MM.1S (cell line): Measurements from ENCODE around the gene ARAP3.

Experiments
- EZH2 ChIP-seq: fragments of 300-600 bp; sonication (generic); optimal IDR thresholded peaks from 2 replicates; pipeline ENCODE3; 2017; ENCODE audit warnings: low read depth, mild to moderate bottlenecking, antibody characterized with exemption, low read length, mixed read lengths
- EZH2phosphoT487 ChIP-seq: fragments of 300-600 bp; sonication (generic); IDR thresholded peaks from 2 replicates; pipeline ENCODE4 v1.6.1; 2018; ENCODE audit warnings: antibody characterized with exemption, low read length
- TF ChIP-seq, protein P1 (sequence below): fragments of 300-600 bp; sonication (generic); IDR thresholded peaks from 2 replicates; pipeline ENCODE4 v1.5.1; 2016; ENCODE audit warnings: antibody characterized with exemption, low read length, mixed read lengths

- TF ChIP-seq, protein P1, sequence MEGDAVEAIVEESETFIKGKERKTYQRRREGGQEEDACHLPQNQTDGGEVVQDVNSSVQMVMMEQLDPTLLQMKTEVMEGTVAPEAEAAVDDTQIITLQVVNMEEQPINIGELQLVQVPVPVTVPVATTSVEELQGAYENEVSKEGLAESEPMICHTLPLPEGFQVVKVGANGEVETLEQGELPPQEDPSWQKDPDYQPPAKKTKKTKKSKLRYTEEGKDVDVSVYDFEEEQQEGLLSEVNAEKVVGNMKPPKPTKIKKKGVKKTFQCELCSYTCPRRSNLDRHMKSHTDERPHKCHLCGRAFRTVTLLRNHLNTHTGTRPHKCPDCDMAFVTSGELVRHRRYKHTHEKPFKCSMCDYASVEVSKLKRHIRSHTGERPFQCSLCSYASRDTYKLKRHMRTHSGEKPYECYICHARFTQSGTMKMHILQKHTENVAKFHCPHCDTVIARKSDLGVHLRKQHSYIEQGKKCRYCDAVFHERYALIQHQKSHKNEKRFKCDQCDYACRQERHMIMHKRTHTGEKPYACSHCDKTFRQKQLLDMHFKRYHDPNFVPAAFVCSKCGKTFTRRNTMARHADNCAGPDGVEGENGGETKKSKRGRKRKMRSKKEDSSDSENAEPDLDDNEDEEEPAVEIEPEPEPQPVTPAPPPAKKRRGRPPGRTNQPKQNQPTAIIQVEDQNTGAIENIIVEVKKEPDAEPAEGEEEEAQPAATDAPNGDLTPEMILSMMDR, result no peak
- TF ChIP-seq EZH2 (no peak), EZH2phosphoT487 (no peak)
Measured at GRCh38 chr5:141715346-141715905, 33.4 kb upstream of the ARAP3 start.
